Iris pigment epithelial cell (primary cell): Measurements from ENCODE around the gene TRAPPC11.
"Not testable (repeated sequence)": the region's sequence is repeated elsewhere in the genome, so short reads cannot be mapped to it uniquely, and the experiment has no call there.

ENCODE experiments used
- DNase-seq: peaks from one replicate; pipeline ENCODE4 v3.0.0-alpha.2; 2011; ENCODE audit warnings: low read depth

Gene TRAPPC11

GRCh38 chr4:183721207-183722081 is 62.4 kb downstream of the TRAPPC11 start:
- peak; percentile 46 for DNase-seq

GRCh38 chr4:183722731-183723560 is 63.9 kb downstream of the TRAPPC11 start:
- peak; percentile 25 for DNase-seq

GRCh38 chr4:183723561-183724228 is 64.6 kb downstream of the TRAPPC11 start:
- DNase-seq, result no peak

GRCh38 chr4:183725585-183725984 is 66.5 kb downstream of the TRAPPC11 start:
- DNase-seq, result not testable (repeated sequence)

GRCh38 chr4:183727482-183727881 is 68.4 kb downstream of the TRAPPC11 start:
- DNase-seq, result no peak

GRCh38 chr4:183728223-183729068 is 69.4 kb downstream of the TRAPPC11 start:
- no peak for DNase-seq

GRCh38 chr4:183729069-183729406 is 69.9 kb downstream of the TRAPPC11 start:
- no peak for DNase-seq

- DNase-seq, result peak; percentile 22
Measured at GRCh38 chr4:183729430-183730328, 70.6 kb downstream of the TRAPPC11 start.

- DNase-seq, result no peak
Measured at GRCh38 chr4:183732296-183732695, 73.2 kb downstream of the TRAPPC11 start.

- DNase-seq, result no peak
Measured at GRCh38 chr4:183733181-183733580, 74.1 kb downstream of the TRAPPC11 start.

- no peak for DNase-seq
Measured at GRCh38 chr4:183738081-183738673, 79.1 kb downstream of the TRAPPC11 start.

GRCh38 chr4:183738961-183739360 is 79.9 kb downstream of the TRAPPC11 start:
- DNase-seq, result no peak

- DNase-seq, result no peak
Measured at GRCh38 chr4:183746305-183747229, 87.5 kb downstream of the TRAPPC11 start.

GRCh38 chr4:183747380-183747779 is 88.3 kb downstream of the TRAPPC11 start:
- DNase-seq, result no peak

GRCh38 chr4:183747931-183748670 is 89.0 kb downstream of the TRAPPC11 start:
- peak; percentile 12 for DNase-seq

GRCh38 chr4:183751106-183751505 is 92.0 kb downstream of the TRAPPC11 start:
- no peak for DNase-seq

- DNase-seq, result no peak
Measured at GRCh38 chr4:183755596-183755995, 96.5 kb downstream of the TRAPPC11 start.

GRCh38 chr4:183757060-183757459 is 98.0 kb downstream of the TRAPPC11 start:
- DNase-seq, result no peak
